Esophagus muscularis mucosa (tissue), 4 donors: ENCODE measurements around the gene SECTM1. TPM values are rescaled to one million over a fixed set of nuclear protein-coding genes. Genes with fewer than 3 reads are reported as not detected.
A peak's percentile ranks its signal among the peaks of the same experiment; 100 is the strongest.

Experiments used
- DNase-seq: peaks from one replicate; pipeline ENCODE4 v3.0.0-alpha.2; 2017; ENCODE audit errors: extremely low spot score
- H3K27ac ChIP-seq, 4 donors: fragments of 200-600 bp; sonication (generic); replicated peaks in 1 of 4; 1 replicate in 3 of 4; 2 replicates in 1 of 4; pipeline ENCODE4 v1.5.1; 2016 to 2019; ENCODE audit warnings: mild to moderate bottlenecking in 1 of 4
- H3K27me3 ChIP-seq, 4 donors: fragments of 200-600 bp; sonication (generic); one replicate each; pipeline versions ENCODE4 v1.5.1 to v1.6.0; 2016 to 2019
- H3K36me3 ChIP-seq, 4 donors: fragments of 200-600 bp; sonication (generic); one replicate each; pipeline ENCODE4 v1.5.1; 2016 to 2019
- H3K4me1 ChIP-seq, 4 donors: fragments of 200-600 bp; sonication (generic); one replicate each; pipeline ENCODE4 v1.5.1; 2016 to 2019
- H3K4me3 ChIP-seq, 4 donors: fragments of 200-600 bp; sonication (generic); 1 replicate in 2 of 4; 2 replicates in 2 of 4; pipeline ENCODE4 v1.5.1; 2016 to 2019; ENCODE audit warnings: mild to moderate bottlenecking in 4 of 4, moderate library complexity in 1 of 4
- H3K9me3 ChIP-seq, 4 donors: fragments of 200-600 bp; sonication (generic); 1 replicate in 3 of 4; 2 replicates in 1 of 4; pipeline ENCODE4 v1.5.1; 2016 to 2019
- EP300 ChIP-seq: sonication (generic); formaldehyde crosslinking; IDR thresholded peaks from one replicate; pipeline ENCODE4 v1.6.1; 2017; ENCODE audit warnings: antibody characterized with exemption
- POLR2A ChIP-seq: fragments of 450-650 bp; IDR thresholded peaks from one replicate; pipeline ENCODE4 v1.6.1; 2017; ENCODE audit warnings: antibody characterized with exemption, moderate library complexity, mild to moderate bottlenecking, low read depth
- POLR2AphosphoS5 ChIP-seq, 2 donors: sonication (generic); formaldehyde crosslinking; IDR thresholded peaks; one replicate each; pipeline ENCODE4 v1.6.1; 2017; ENCODE audit warnings: antibody characterized with exemption in 2 of 2
- WGBS: methylation state at CpG from one replicate; pipeline ENCODE4 v1.1.5; 2018; 5-methylcytosine and 5-hydroxymethylcytosine counted together
- intact Hi-C: fragments of 100-400 bp; cut with DNase I; formaldehyde crosslinking; loops from one replicate; pipeline ENCODE4 v1.15.1; 2023
- total RNA-seq, 4 donors: library from RNA; depleted of rRNA; stranded (reverse); fragments of >200 nt; gene quantifications; one replicate each; pipeline versions ENCODE4 v1.1.0 to v1.2.1, GENCODE V29; 2016
- TF ChIP-seq, protein P1 (sequence below), 3 experiments: fragments of 200-600 bp in 2 of 3; fragments of 450-650 bp in 1 of 3; sonication (generic) in 2 of 3; IDR thresholded peaks; one replicate each; pipeline ENCODE4 v1.5.1; 2017 to 2019; ENCODE audit warnings: antibody characterized with exemption in 3 of 3, mild to moderate bottlenecking in 2 of 3, moderate library complexity in 1 of 3

The SECTM1 gene
- total RNA-seq, 4 donors from 2014 or later: 10.0 to 41.1 (median 22.2) TPM

DNA sequence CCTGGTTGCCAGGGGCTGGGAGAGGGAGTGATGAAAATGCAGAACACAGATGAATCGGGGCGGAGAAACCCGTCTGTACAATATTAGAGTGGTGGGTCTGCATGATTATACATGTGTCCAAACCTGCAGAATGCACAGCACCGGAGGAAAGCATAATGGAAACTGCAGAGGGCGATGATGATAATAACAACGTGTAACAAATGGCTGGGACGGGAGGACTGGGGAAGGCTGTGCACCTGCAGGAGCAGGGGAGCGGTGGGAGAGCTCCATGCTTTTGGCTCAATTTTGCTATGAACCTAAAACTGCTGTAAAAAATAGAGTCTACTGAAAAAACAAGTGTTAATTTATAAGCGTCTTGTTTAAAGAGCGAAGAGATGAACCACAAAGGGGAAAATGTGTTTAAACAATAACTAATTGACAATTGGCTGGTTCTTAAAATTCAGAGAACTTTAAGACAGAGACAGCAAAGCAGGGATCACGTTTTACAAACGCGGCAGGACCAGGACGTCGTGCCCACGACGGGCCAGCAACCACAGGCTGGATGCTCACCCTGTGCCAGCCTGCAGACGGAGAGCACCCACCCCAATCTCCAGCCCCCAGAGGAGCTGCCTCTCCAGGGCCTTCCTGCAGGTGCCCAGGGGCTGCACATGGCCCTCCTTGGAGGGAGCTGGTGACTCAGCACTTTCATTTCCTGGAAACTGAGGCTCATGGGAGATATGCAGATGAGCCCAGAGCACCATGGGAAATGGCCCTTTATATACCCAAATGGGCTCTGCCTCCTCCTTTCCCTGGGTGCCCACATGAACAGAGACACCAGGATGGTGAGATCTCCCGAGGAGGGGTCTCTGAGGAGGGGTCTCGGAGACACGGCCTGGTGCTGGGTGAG lies 25.1 kb upstream of the SECTM1 start, which contains the start of gene TEX19:
Gene TEX19, plus strand, starts transcription at position 783 of the 886 bp plus-strand sequence. CDS start 2,904 bp downstream, outside the sequence.
- Histone ChIP-seq H3K36me3 (no peaks in the 10 kb centered on the region), H3K4me1 (peaks cover 0 to 14% (median 12%) of the 10 kb centered on the region in 4 donors), H3K27ac (no peak within 1 kb of the TSS), H3K4me3 (no peak within 1 kb of the TSS), H3K9me3 (no peaks in the 10 kb centered on the region), H3K27me3 (peaks cover 0 to 35% (median 5%) of the 10 kb centered on the region in 4 donors)
- TF ChIP-seq POLR2A (no peak), EP300 (no peak), POLR2AphosphoS5 (IDR thresholded peaks at IDR 0.05) (no peak)
- TF ChIP-seq, protein P1, sequence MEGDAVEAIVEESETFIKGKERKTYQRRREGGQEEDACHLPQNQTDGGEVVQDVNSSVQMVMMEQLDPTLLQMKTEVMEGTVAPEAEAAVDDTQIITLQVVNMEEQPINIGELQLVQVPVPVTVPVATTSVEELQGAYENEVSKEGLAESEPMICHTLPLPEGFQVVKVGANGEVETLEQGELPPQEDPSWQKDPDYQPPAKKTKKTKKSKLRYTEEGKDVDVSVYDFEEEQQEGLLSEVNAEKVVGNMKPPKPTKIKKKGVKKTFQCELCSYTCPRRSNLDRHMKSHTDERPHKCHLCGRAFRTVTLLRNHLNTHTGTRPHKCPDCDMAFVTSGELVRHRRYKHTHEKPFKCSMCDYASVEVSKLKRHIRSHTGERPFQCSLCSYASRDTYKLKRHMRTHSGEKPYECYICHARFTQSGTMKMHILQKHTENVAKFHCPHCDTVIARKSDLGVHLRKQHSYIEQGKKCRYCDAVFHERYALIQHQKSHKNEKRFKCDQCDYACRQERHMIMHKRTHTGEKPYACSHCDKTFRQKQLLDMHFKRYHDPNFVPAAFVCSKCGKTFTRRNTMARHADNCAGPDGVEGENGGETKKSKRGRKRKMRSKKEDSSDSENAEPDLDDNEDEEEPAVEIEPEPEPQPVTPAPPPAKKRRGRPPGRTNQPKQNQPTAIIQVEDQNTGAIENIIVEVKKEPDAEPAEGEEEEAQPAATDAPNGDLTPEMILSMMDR (IDR thresholded peaks at IDR 0.05): no peak
- 64% methylated on average over 19 of the region's 21 CpGs for WGBS
- DNase-seq: no peak
- intact Hi-C loops: no loop called here

DNA sequence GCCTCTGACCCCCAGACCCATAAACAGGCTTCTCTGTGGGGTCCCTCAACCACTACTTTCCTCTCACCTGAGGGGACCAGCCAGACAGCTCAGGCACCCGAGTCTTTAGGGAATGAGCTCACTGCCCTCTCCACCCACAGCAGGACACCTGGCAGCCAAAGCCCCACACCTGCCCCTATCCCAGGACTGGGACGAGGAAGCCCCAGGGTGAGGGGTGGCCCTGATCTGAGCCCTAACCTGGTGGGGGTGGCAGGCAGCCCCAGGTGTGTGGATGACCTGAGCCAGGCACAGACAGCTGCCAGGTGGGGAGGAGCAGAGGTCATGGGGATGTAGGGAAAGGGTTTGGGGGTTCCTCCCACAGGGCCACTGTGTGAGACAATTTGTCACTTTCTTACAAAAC lies 23.8 kb upstream of the SECTM1 start:
- Histone ChIP-seq H3K36me3 (no peaks in the 10 kb centered on the region), H3K27me3 (peaks cover 0 to 35% (median 5%) of the 10 kb centered on the region in 4 donors), H3K27ac (no peak overlapping the region), H3K4me1 (peaks cover 0 to 14% (median 12%) of the 10 kb centered on the region in 4 donors), H3K9me3 (no peaks in the 10 kb centered on the region), H3K4me3 (no peak overlapping the region)
- intact Hi-C loops: no loop called here
- DNase-seq: no peak
- TF ChIP-seq EP300 (no peak), POLR2A (no peak), POLR2AphosphoS5 (IDR thresholded peaks at IDR 0.05) (no peak)
- TF ChIP-seq, protein P1 (IDR thresholded peaks at IDR 0.05): no peak
- WGBS: 63% methylated on average over 2 of the region's 2 CpGs

DNA sequence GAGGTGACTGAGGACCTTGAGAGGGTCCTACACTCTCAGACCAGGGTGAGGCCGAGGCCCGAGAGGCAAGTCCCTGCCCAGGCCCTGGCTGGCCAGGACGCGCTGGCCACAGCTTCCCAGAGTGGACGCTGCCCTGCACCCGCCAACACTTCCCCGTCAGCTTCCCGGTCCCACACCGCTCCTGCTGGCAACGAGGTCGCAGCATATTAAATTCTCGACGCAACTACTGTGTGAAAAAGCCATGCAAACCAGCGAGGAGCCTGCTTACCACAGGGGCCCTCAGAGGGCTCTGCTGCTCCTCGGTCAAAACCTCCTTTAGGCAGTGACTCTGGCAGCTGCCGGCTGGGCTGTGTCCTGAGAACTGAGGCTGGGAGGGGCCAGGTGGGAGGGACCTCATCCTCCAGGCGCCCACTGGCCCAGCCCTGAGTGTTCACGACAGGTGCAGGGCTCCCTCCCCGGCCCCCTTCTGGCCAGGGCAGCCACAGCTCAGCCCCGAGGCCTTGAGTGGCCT lies 23.3 kb upstream of the SECTM1 start:
- Histone ChIP-seq H3K4me1 (peaks cover 2 to 18% (median 16%) of the 10 kb centered on the region in 4 donors), H3K27me3 (peaks cover 0 to 39% (median 5%) of the 10 kb centered on the region in 4 donors), H3K36me3 (no peaks in the 10 kb centered on the region), H3K27ac (no peak overlapping the region), H3K4me3 (no peak overlapping the region), H3K9me3 (no peaks in the 10 kb centered on the region)
- TF ChIP-seq, protein P1 (IDR thresholded peaks at IDR 0.05): no peak
- no peak for TF ChIP-seq POLR2AphosphoS5 (IDR thresholded peaks at IDR 0.05)
- no peak for TF ChIP-seq EP300
- TF ChIP-seq POLR2A: no peak
- no peak for DNase-seq
- 51% methylated on average over 8 of the region's 20 CpGs for WGBS
- intact Hi-C loops: no loop called here

DNA sequence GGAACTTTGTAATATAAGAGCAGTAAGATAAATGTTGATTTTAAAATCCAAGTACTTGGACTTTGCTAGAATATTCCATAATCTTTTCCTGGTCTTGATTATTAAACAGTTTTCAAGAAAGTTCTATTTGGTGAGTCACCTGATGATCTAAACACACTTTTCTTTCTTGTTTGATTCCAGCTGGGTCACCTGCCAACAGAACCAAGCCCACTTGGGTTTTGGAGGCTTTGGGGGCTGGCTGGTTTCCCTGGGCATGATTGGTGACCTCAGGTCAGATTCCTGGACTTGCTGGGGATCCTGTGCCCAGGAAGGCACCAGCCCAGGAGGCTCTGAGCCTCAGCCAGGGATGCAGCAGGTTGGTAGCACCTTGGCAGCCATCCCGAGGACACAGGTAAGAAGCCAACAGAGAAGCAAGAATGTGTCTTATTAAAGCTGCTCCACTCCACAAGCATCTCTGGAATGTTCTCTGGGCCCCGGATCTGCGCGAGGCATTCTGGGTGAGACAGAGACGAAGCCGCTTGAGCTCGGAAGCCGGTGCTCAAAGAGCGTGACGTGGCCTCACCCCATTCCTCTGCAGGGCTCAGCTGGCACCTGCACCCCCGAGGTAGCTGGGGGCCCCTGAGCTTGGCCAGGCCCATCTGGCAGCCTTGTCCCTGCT lies 22.3 kb upstream of the SECTM1 start:
- 76% methylated on average over 11 of the region's 11 CpGs for WGBS
- DNase-seq: no peak
- H3K4me3 ChIP-seq: no peak overlapping the region
- peaks cover 0 to 39% (median 5%) of the 10 kb centered on the region in 4 donors for H3K27me3 ChIP-seq
- H3K27ac ChIP-seq: peak overlapping the region in 1 of 4 donors; percentile 24
- intact Hi-C loops: no loop called here
- peaks cover 3 to 23% (median 19%) of the 10 kb centered on the region in 4 donors for H3K4me1 ChIP-seq
- no peaks in the 10 kb centered on the region for H3K9me3 ChIP-seq
- H3K36me3 ChIP-seq: no peaks in the 10 kb centered on the region
- peak in 1 of 2 donors; percentile 14 for TF ChIP-seq POLR2AphosphoS5 (IDR thresholded peaks at IDR 0.05)
- TF ChIP-seq POLR2A: no peak
